Endometrial microvascular endothelial cells (primary cell): Measurements from ENCODE around the gene IL15RA. TPM values are rescaled to one million over a fixed set of nuclear protein-coding genes. Genes with fewer than 3 reads are reported as not detected.
"Not testable (repeated sequence)": the region's sequence is repeated elsewhere in the genome, so short reads cannot be mapped to it uniquely, and the experiment has no call there.

Experiments used
- in situ Hi-C: cut with HindIII; loops from 2 replicates; pipeline ENCODE4 v1.10.0; 2017; ENCODE audit warnings: low sequenced_read_pairs, low pct_unique_long_range_greater_than_20kb; ENCODE audit errors: inconsistent ontology term
- total RNA-seq: library from RNA; depleted of rRNA; stranded (reverse); fragments of >200 nt; gene quantifications from one replicate; pipeline ENCODE4 v1.2.3, GENCODE V29; 2015; ENCODE audit errors: inconsistent ontology term

Gene IL15RA
- total RNA-seq, 1 donor from 2014 or later, result 75.4 TPM

DNA sequence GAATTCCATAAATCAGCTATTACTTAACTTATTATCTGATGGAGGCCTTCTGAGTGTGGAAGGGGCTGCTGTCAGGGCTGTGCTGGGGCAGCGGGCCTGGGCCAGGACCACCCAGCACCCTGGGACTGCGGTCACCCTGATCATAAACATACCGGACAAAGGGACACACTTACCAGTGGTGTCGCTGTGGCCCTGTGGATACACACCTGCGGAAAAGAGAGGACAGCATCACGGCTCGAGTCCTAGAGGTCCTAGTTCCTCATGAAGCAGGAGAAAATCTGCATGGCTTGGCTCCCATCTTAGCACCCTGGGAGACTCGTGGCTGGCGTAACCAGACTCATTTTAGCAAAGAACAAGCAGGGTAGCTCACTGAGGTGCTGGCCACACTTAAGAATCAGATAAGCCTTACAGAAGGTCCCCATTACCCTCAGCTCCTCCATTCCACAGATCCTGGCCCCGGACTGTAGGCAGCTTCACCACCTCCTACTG lies 17.7 kb downstream of the IL15RA start:
- in situ Hi-C loops, result loop anchor here (25.0 kb wide), 1 partner anchor 128 kb away; the partner anchor contains the start of gene RBM17

DNA sequence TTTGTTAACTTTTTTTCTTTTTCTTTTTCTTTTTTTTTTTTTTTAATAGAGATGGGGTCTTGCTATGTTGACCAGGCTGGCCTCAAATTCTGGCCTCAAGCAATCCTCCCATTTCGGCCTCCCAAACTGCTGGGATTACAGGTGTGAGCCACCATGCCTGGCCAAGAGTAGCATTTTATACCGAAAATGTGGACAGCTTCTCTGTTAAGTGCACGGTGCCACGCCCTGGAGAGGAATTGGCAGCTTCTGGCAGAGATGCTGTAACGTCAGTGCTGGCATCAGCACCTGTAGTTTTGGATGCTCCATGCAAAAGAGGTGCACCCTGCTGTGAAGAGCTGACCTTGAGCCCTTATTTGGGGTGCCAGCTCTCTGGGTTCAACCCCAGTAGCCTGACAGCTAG lies 18.2 kb downstream of the IL15RA start:
- in situ Hi-C loops, result loop anchor here (25.0 kb wide), 1 partner anchor 128 kb away; the partner anchor contains the start of gene RBM17

DNA sequence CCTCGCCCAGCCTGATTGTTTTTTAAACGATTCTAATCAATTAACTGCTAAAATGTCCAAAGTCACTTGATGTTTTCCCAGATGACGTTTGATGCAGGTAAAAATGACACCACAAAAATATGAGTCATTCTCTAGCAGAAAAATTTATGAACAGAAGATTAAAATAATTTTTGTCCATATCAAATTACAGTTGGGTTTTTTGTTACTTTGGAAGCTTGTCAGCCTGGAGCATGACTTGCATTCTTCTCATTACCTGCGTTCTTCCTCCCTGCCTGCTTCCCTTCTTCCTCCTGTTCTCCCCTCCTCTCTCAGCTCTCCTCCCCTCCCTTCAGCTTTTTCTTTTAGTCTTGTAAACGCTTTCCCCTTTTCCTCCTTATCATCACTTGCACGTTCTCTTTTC lies 18.7 kb downstream of the IL15RA start:
- in situ Hi-C loops, result loop anchor here (25.0 kb wide), 1 partner anchor 129 kb away; the partner anchor contains the start of gene RBM17

DNA sequence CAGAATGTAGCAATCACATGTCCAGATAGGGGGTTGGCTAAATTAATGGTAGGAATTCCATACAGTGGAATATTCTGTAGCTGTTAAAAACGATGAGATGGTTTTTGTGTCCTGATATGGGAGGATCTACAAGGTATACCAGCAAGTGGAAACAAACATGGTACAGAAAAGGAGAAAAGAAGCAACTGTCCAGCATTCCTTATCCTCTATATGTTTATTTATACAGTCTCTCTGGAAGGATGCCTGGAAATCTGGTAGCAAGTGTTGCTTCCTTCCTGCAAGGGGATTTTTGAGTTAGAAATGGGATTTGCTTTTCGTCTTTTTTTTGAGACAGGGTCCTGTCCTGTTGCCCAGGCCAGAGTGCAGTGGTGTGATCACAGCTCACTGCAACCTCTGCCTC lies 19.3 kb downstream of the IL15RA start:
- in situ Hi-C loops, result loop anchor here (25.0 kb wide), 1 partner anchor 129 kb away; the partner anchor contains the start of gene RBM17

DNA sequence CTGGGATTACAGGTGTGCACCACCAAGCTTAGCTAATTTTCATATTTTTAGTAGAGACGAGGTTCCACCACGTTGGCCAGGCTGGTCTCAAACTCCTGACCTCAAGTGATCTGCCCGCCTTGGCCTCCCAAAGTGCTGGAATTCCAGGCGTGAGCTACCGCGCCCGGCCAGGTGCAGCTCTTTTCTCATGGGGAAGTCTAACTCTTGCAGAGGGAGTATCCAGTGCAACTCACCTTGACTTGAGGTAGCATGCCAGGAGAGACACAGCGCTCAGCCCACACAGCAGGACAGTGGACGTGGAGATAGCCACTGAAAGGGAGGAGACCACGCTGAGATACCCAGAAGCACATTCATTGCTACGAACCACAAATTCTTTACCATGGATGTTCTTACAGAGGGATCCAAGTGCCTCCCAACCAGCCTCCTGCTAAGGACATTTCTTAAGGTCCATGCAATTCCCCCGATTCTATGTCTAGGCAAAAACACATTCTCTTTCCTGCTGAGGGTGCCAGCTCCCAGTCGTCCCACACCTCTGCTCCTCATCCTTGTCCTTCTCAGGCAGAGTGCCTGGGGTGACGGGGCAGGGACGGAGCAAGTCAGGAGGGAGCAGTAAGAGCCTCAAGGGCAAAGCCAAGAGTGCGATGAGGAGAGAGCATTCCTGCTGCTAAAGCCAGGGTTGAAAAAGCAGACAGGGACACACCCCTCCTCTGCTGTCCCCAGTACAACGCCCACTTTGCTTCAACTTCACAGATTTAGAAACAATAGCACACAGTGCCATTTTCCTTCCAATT lies 21.0 kb downstream of the IL15RA start:
- in situ Hi-C loops, result loop anchor here (25.0 kb wide), 1 partner anchor 131 kb away; the partner anchor contains the start of gene RBM17

DNA sequence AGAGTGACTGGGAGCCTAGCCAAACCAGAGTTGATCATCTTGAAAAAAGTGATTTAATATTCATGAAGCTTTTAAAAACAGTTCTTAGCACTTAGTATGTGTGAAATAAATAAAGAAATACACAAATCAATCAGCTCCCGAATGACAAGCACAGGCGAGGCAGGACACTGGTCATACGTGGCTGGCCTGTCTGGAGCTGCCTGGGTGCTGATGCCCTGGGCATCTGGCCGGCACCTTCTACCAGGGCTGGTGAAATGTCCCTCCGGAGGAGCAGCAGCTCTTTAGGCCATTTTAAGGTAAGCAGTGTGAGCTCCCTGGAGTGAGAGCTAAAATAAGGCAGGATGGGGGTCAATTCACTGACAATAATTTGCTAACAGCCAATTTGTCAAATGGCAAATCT lies 23.7 kb downstream of the IL15RA start:
- in situ Hi-C loops, result loop anchor here (25.0 kb wide), 1 partner anchor 134 kb away; the partner anchor contains the start of gene RBM17

DNA sequence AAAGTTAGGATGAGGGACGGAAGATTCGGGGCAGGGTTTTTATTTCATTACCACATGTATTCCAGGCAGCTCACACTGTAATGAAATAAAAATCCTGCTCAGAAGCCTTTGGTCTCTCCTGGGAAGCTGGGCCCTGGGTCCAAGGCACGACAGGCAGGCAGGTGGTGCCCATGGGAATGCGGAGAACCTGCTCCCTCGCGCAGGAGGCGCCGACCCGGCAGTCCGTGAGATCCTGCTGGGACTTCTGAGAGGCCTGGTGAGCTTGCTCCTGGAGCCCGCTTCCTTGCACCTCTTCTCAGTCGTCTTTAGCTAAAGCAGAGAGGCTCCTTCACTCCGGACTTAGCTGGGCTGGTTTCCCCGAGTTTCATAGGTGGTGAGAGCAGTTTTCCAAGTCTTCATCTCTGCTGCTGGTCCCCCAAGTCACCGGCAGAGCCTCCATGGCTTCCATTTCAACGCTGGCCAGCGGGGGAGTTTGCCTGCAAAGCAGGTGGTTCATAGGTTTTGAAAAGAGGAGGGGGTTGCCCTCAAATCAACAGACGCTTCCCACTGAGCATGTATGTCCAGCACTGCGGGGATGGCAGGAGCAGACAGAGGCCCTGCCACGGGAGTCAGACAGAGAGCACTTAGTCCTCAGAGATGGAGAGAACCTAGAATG lies 24.5 kb downstream of the IL15RA start:
- in situ Hi-C loops, result loop anchor here (25.0 kb wide), 1 partner anchor 134 kb away; the partner anchor contains the start of gene RBM17

DNA sequence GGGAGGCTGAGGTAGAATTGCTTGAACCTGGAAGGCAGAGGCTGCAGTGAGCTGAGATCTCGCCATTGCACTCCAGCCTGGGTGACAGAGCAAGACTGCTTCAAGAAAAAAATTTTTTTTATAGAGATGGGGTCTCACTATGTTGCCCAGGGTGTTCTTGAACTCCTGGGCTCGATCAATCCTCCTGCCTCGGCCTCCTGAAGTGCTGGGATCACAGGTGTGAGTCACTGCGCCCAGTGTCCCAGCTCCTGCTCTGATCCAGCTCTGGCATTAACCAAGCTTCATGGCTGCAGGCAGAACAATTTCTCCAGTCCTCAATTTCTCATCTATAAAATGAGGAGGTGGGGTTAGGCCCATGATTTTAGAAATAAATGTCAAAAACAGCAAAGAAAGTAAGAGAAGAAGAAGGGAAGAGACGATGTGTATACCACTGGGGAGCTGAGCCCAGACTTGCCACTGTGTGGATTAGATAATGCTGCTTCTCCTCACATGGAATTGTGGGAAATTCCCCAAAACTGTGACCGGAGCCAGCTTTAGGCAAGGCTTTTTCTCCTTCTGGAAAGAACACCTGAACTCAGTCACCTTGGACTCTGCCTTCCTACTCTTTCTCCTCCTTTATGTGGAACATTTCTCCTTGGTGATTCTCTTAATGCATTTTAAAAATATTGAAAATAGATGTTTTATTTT lies 25.5 kb downstream of the IL15RA start:
- in situ Hi-C loops, result loop anchor here (25.0 kb wide), 1 partner anchor 135 kb away; the partner anchor contains the start of gene RBM17

DNA sequence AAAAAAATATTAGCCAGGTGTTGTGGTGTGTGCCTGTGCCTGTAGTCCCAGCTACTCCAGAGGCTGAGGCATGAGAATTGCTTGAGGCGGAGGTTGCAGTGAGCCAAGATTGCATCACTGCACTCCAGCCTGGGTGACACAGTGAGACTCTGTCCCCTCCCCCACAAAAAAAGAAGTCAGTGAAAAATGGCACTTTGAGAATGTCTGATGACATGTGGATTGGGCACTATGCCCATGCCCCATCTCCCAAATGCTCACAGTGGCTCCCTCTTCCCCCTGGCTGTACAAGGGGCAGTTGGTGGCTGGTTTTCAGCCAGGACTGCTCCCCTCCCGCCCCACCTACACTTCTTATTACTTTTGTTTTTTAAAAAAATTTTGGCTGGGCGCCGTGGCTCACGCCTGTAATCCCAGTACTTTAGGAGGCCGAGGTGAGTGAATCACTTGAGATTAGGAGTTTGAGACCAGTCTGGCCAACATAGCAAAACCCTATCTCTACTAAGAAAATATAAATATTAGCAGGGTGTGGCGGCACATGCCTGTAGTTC lies 26.1 kb downstream of the IL15RA start:
- in situ Hi-C loops, result loop anchor here (25.0 kb wide), 1 partner anchor 136 kb away; the partner anchor contains the start of gene RBM17

DNA sequence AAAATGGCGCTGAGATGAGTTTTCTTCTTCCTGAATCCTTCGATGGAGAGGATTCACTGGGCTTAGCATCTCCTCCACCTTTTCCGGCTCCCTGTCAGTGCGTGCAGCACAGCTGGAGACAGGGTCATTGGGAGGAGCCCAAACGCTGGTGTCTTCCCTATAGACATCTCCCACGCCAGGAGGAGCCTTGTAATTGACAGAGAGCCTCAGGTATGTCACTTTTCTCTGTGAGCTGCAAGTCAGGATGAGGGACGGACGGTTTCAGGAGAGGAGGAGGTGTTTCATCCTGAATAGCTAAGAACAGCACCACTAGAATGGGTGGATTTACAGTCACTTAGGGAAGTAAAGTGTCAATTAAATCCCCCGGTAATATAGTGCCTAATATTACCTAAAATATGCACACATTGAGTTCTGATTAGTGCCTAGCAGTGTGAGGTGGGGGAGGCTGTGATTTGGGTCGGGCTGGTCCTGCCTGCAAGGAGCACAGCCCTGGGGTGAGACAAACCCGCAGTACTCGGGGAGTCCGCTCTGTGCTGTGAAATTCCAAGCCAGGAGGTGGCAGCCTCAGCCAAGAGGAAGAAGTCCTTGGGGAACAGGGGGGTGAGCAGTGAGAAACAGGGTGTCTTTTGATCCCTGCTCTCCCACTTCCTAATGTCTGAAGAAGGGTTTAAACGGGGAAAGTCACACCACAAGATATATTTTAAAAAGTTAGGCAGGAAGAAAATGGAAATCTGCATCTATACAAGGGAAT lies 28.2 kb downstream of the IL15RA start:
- in situ Hi-C loops, result no loop called here

DNA sequence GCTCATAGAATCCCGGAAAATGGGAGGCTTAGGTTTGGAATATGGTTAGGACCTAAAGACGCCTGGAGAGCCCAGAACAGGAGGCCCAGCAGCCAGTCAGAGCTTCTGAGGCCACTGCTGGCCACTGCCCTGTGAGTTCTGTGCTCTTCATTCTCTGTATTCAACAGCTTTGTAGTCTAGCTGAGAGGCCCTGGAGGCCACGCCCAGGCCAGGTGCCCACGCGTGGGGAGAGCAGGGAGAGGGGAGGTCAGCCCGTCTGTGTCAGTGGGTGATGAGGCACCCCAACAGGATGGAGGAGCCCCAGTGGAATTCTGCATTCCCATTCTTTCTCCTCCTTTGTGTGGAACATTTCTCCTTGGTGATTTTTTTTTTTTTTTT lies 29.1 kb downstream of the IL15RA start:
- in situ Hi-C loops, result no loop called here

DNA sequence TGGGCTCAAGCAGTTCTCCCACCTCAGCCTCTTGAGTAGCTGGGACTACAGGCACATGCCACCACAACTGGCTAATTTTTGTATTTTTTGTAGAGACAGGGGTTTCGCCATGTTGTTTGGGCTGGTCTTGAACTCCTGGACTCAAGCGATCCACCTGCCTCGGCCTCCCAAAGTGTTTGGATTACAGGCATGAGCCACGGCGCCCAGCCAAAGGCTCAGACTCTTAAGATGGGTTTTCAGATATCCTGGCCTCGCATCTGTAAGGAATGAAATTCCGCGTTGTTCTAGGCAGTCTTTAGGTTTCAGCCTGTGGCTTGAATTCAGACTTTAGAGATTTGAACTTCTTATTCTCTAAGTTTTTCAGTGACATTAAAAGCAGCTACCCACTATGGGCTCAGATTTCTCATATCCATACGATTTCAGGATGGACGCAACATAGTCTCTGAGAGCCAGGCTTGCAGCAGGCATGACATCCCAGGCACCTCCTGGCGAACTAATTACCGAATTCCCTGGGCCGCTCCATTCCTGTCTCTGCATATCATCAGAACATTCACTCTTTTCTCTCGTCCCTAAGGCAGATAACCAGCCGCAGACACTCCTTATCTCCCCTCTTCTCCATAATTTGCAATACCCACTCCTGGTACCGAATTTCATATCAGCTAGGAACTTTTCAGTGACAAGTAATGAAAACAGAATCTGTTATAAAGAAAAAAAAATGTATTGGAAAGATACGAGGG lies 29.7 kb downstream of the IL15RA start:
- in situ Hi-C loops, result no loop called here

DNA sequence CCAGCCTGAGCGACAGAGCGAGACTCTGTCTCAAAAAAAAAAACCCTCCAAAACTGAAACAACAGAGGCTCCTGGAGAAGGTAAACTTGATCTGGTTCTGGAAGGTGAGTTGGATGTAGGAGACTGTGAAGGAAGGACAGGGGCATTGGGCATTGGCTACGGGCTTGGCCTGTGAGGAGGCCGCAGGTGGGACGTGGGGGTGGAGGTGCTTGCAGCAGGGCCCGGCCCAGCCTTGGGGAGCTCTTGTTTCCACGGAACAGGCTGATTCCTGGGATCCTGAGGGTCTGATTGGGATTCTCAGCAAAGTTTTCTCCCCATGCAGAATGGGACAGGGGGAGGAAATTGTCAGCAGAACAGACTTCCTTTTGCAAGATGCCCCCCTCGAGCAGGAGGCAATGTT lies 30.6 kb downstream of the IL15RA start:
- in situ Hi-C loops, result no loop called here

DNA sequence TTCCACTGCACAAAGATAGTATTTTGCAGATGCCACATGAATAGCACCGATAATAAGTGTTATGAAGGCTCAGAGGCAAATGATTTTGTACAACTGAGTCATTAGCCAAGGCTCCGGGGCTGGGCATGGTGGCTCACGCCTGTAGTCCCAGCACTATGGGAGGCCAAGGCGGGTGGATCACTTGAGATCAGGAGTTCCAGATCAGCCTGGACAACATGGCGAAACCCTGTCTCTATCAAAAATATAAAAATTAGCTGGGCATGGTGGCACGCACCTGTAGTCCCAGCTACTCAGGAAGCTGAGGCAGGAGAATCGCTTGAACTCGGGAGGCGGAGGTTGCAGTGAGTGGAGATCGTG lies 30.9 kb downstream of the IL15RA start:
- in situ Hi-C loops, result not testable (repeated sequence)

DNA sequence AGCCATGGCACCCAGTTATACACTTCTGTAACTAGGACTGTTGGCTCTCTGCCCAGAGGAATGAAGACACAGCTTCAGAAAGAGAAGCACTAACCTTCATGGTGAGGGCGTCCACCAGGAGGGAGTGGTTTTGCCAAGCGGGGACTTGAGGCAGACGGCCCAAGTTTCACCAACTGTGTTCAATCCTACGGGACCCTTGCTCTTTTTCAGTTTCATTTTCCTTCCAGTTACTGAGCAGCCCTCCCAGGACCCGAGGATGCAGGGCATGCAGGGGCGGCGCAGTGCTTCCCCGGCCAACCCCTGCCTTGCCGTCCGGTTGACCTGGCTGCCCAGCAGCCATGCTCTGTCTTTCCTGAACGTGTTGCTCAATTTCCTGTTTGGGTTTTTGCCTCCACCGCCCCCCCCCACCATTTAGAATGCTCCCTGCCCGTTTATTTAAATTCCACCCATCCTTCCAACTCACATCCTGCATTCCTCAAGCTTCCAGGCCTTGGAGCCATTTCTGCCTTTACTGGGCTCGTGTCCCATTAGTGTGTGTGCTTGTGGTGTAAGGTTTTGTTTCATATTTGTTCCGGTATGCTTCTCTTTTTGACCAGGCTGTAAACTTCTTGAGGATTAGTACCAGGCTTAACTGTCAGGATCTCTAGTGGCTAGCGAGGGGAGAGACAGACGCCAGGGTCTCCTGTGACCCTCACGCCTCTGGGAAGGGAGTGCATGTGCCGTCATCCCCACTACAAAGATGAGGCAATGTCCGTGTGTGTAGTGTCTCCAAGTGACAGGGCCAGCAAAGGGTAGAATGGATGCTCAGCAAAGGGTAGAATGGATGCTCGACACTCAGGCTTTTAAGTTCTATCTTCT lies 31.6 kb downstream of the IL15RA start:
- in situ Hi-C loops, result no loop called here

DNA sequence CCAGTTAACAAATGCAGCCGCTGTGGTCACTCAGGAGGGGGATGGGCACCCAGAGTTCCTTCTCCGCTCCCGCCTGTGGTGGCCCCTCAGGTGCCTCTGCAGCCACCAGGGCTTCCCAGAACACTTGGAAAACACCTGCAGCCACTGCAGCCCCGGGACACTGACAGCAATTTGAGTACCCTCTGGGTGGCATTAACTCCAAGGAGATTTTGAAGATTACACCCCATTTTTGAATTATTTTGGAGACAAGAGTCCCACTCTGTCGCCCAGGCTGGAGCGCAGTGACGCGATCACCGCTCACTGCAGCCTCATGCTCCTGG lies 32.2 kb downstream of the IL15RA start:
- in situ Hi-C loops, result no loop called here
